Keratinocyte (primary cell): ENCODE measurements around the gene ESR2.

ENCODE experiments used
- CTCF ChIP-seq, 3 experiments: IDR thresholded peaks in 1 of 3; conservative IDR thresholded peaks in 1 of 3; optimal IDR thresholded peaks in 1 of 3; 2 replicates in 2 of 3; 3 replicates in 1 of 3; pipeline versions ENCODE3 to v1.5.1; 2011; ENCODE audit warnings: low read length in 3 of 3, mild to moderate bottlenecking in 3 of 3, moderate library complexity in 2 of 3, control low read depth in 1 of 3, inconsistent platforms in 1 of 3; ENCODE audit not compliant: insufficient read depth in 2 of 3; ENCODE audit errors: extremely low read depth in 1 of 3
- EZH2 ChIP-seq: IDR thresholded peaks from one replicate; pipeline ENCODE4 v1.6.1; 2012; ENCODE audit warnings: inconsistent platforms, mild to moderate bottlenecking, low read length, moderate library complexity

DNA sequence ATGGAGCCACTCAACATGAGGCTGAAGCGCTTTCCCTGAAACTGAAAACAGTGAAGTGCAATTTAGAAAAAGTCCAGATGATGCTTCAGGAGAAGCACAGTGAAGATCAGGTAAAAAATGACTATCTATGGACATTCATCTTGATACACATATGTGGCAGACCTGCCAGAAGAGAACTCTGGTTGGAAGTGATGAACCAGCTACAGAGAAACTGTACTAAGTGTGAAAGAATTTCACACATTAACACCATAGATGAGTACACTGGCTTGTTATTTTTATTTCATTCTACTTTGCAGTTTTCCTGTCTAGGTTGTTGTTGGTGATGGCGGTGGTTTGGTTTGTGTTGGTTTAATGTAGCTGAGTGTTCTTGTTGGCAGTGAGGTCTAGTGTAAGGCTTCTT, 174.7 kb downstream of the ESR2 start:
- no peak for TF ChIP-seq CTCF (optimal IDR thresholded peaks at IDR 0.05 in 1 of 3, IDR thresholded peaks at IDR 0.05 in 1 of 3, conservative IDR thresholded peaks at IDR 0.05 in 1 of 3; ENCODE audit: extremely low read depth in 1 of 3, insufficient read depth in 2 of 3, low read length in 3 of 3)
- TF ChIP-seq EZH2 = no peak
